Measurements from ENCODE around the gene FAM171A1. TPM values are rescaled to one million over a fixed set of nuclear protein-coding genes. Genes with fewer than 3 reads are reported as not detected.

Gene FAM171A1
- total and polyA plus RNA-seq, 2 of the 13 experiments (the other 11 are each of a cell fraction or from before 2014, with no cell fraction given) = 21.5 to 34.7 TPM

- TF ChIP-seq, protein P1, sequence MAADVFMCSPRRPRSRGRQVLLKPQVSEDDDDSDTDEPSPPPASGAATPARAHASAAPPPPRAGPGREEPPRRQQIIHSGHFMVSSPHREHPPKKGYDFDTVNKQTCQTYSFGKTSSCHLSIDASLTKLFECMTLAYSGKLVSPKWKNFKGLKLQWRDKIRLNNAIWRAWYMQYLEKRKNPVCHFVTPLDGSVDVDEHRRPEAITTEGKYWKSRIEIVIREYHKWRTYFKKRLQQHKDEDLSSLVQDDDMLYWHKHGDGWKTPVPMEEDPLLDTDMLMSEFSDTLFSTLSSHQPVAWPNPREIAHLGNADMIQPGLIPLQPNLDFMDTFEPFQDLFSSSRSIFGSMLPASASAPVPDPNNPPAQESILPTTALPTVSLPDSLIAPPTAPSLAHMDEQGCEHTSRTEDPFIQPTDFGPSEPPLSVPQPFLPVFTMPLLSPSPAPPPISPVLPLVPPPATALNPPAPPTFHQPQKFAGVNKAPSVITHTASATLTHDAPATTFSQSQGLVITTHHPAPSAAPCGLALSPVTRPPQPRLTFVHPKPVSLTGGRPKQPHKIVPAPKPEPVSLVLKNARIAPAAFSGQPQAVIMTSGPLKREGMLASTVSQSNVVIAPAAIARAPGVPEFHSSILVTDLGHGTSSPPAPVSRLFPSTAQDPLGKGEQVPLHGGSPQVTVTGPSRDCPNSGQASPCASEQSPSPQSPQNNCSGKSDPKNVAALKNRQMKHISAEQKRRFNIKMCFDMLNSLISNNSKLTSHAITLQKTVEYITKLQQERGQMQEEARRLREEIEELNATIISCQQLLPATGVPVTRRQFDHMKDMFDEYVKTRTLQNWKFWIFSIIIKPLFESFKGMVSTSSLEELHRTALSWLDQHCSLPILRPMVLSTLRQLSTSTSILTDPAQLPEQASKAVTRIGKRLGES (CRISPR knock-in tag; IDR thresholded peaks at IDR 0.05; ENCODE audit: borderline replicate concordance) = no peak
- TF ChIP-seq ZNF614 (CRISPR knock-in tag; IDR thresholded peaks at IDR 0.05; ENCODE audit: borderline replicate concordance) (no peak), KMT2A (CRISPR knock-in tag; IDR thresholded peaks at IDR 0.05) (peak; percentile 66; the same call in 1 of the 2 replicates), ELF3 (CRISPR knock-in tag; IDR thresholded peaks at IDR 0.05) (no peak), ZNF281 (CRISPR knock-in tag; IDR thresholded peaks at IDR 0.05; ENCODE audit: borderline replicate concordance) (no peak), ZMYM4 (CRISPR knock-in tag; IDR thresholded peaks at IDR 0.05) (no peak), BORCS8-MEF2B (CRISPR knock-in tag; IDR thresholded peaks at IDR 0.05) (no peak; the same call in 1 of the 2 replicates), ONECUT2 (CRISPR knock-in tag; IDR thresholded peaks at IDR 0.05) (no peak), SKIL (CRISPR knock-in tag; IDR thresholded peaks at IDR 0.05; ENCODE audit: borderline replicate concordance) (no peak), FIP1L1 (IDR thresholded peaks at IDR 0.05; ENCODE audit: borderline replicate concordance, insufficient read depth, low read depth, low read length) (no peak), ETV5 (CRISPR knock-in tag; IDR thresholded peaks at IDR 0.05; ENCODE audit: borderline replicate concordance) (no peak), TFDP2 (CRISPR knock-in tag; IDR thresholded peaks at IDR 0.05) (0 out of 2 replicates have a peak, but pooled peaks have one; percentile 13), ZBTB3 (CRISPR knock-in tag; IDR thresholded peaks at IDR 0.05; ENCODE audit: borderline replicate concordance, low read depth) (no peak), ZNF607 (CRISPR knock-in tag; IDR thresholded peaks at IDR 0.05; ENCODE audit: borderline replicate concordance) (no peak), HOXA5 (CRISPR knock-in tag; IDR thresholded peaks at IDR 0.05) (no peak; the same call in 1 of the 2 replicates)
- TF ChIP-seq, protein P2, sequence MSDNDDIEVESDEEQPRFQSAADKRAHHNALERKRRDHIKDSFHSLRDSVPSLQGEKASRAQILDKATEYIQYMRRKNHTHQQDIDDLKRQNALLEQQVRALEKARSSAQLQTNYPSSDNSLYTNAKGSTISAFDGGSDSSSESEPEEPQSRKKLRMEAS (IDR thresholded peaks at IDR 0.05) = 0 out of 2 replicates have a peak, but pooled peaks have one; percentile 21
Observed at GRCh38 chr10:15369256-15370211, 1.6 kb downstream of the FAM171A1 start (continued).
